Stimulated activated naive CD8-positive, alpha-beta T cell treated with anti-CD3 and anti-CD28 coated beads, Interleukin-15, Interleukin-2, amounts not matched to agents 100 U/mL and 50 U/mL, for 24 hours (primary cell): ENCODE data around the gene NME3.

Source experiments
- ATAC-seq: fragments of 150-1000 bp; cut with Tn5 transposase; one replicate; pipeline ENCODE4 v1.10.0; 2021
- DNase-seq: peaks from one replicate; pipeline ENCODE4 v3.0.0; 2021

Gene NME3

GRCh38 chr16:1780677-1781072, 9.3 kb upstream of the NME3 start:
- DNase-seq (no peak), ATAC-seq (no peak)

- DNase-seq, result no peak
- ATAC-seq, result no peak
Observed at GRCh38 chr16:1779741-1780676, 8.7 kb upstream of the NME3 start.

- no peak for ATAC-seq
- DNase-seq, result no peak
Observed at GRCh38 chr16:1779234-1779701, 7.9 kb upstream of the NME3 start.

GRCh38 chr16:1778200-1779179, 7.1 kb upstream of the NME3 start:
- no peak for ATAC-seq
- DNase-seq, result no peak

- DNase-seq, result no peak
- ATAC-seq, result no peak
Observed at GRCh38 chr16:1777375-1778199, 6.2 kb upstream of the NME3 start.

GRCh38 chr16:1776991-1777374, 5.6 kb upstream of the NME3 start:
- ATAC-seq (no peak), DNase-seq (no peak)

- ATAC-seq (no peak), DNase-seq (no peak)
Observed at GRCh38 chr16:1776672-1776955, 5.3 kb upstream of the NME3 start.

GRCh38 chr16:1775846-1776671, 4.7 kb upstream of the NME3 start:
- DNase-seq, result no peak
- ATAC-seq, result no peak

GRCh38 chr16:1775006-1775845, 3.9 kb upstream of the NME3 start:
- ATAC-seq, result no peak
- no peak for DNase-seq

GRCh38 chr16:1774448-1774780, 3.1 kb upstream of the NME3 start:
- ATAC-seq (no peak), DNase-seq (no peak)

- no peak for ATAC-seq
- DNase-seq, result no peak
Observed at GRCh38 chr16:1773703-1774447, 2.5 kb upstream of the NME3 start.

- DNase-seq (peak; percentile 87), ATAC-seq (peak; percentile 56)
Observed at GRCh38 chr16:1772908-1773702, 1.8 kb upstream of the NME3 start, which contains the start of gene MRPS34. MRPS34 (minus strand) TSS chr16:1773134; CDS start chr16:1773119, 15 bp downstream.

GRCh38 chr16:1772362-1772907, 1.1 kb upstream of the NME3 start, which contains the start of gene EME2:
EME2 (plus strand) TSS chr16:1772810; CDS start chr16:1773228, 418 bp downstream.
- DNase-seq (peak; percentile 67), ATAC-seq (peak; percentile 15)

- ATAC-seq (no peak), DNase-seq (no peak)
Observed at GRCh38 chr16:1771864-1772361, 570 bp upstream of the NME3 start.

- DNase-seq (peak; percentile 71), ATAC-seq (peak; percentile 16)
Observed at GRCh38 chr16:1770328-1771187, 785 bp downstream of the NME3 start.

- no peak for DNase-seq
- ATAC-seq, result no peak
Observed at GRCh38 chr16:1769402-1770300, 1.7 kb downstream of the NME3 start.
